Chondrocyte (in vitro differentiated cells): ENCODE data around the gene PTPN2. TPM values are rescaled to one million over a fixed set of nuclear protein-coding genes. Genes with fewer than 3 reads are reported as not detected.

Source experiments
- DNase-seq: peaks from one replicate; pipeline ENCODE4 v3.0.0; 2021; ENCODE audit warnings: mixed read lengths, low spot score
- H3K27ac Mint-ChIP-seq: one replicate; pipeline ENCODE4 v1.8.0; 2021; ENCODE audit warnings: mild to moderate bottlenecking, moderate library complexity, mixed read lengths; ENCODE audit not compliant: unreplicated experiment
- H3K27me3 Mint-ChIP-seq: 2 replicates; pipeline ENCODE4 v1.8.0; 2021; ENCODE audit warnings: low read depth, mixed read lengths
- H3K36me3 Mint-ChIP-seq: 2 replicates; pipeline ENCODE4 v1.8.0; 2021; ENCODE audit warnings: low read depth, mixed read lengths
- H3K4me1 Mint-ChIP-seq: 2 replicates; pipeline ENCODE4 v1.8.0; 2021; ENCODE audit warnings: low read depth, mild to moderate bottlenecking, mixed read lengths
- H3K4me3 Mint-ChIP-seq: one replicate; pipeline ENCODE4 v1.8.0; 2021; ENCODE audit warnings: mild to moderate bottlenecking, moderate library complexity, mixed read lengths; ENCODE audit not compliant: unreplicated experiment
- H3K9me3 Mint-ChIP-seq: 2 replicates; pipeline ENCODE4 v1.8.0; 2021; ENCODE audit warnings: low read depth, mixed read lengths
- CTCF ChIP-seq: fragments of 200-600 bp; sonication (generic); IDR thresholded peaks from 2 replicates; pipeline ENCODE4 v1.5.0; 2021; ENCODE audit warnings: antibody characterized with exemption, mild to moderate bottlenecking, moderate library complexity
- total RNA-seq: library from RNA; stranded (reverse); gene quantifications from 3 replicates; pipeline ENCODE4 v1.2.1, GENCODE V29; 2021

The PTPN2 gene
- total RNA-seq, 1 donor from 2014 or later: 22.2 TPM

GRCh38 chr18:12742453-12742852, 141.6 kb downstream of the PTPN2 start:
- Mint-ChIP-seq H3K36me3 (no peaks in the 10 kb centered on the region), H3K27ac (peak overlapping the region; percentile 45), H3K4me1 (peaks cover 7% of the 10 kb centered on the region), H3K27me3 (no peaks in the 10 kb centered on the region), H3K4me3 (no peak overlapping the region), H3K9me3 (no peaks in the 10 kb centered on the region)
- TF ChIP-seq CTCF: no peak
- DNase-seq: no peak

Other genes with a start within 250 kb of the PTPN2 start
- gene SPIRE1, start 226.1 kb downstream of the PTPN2 start, total RNA-seq: 38.3 to 65.8 TPM (median 57.8 TPM) in 3 replicates
- gene CEP76, start 181.5 kb downstream of the PTPN2 start, total RNA-seq: 5.2 to 6.8 TPM (median 5.8 TPM) in 3 replicates
- 44.4 to 48.8 TPM (median 48.7 TPM) in 3 replicates for gene PSMG2, start 181.2 kb downstream of the PTPN2 start, total RNA-seq
- 34.1 to 37.5 TPM (median 36.3 TPM) in 3 replicates for gene SEH1L, start 63.8 kb upstream of the PTPN2 start, total RNA-seq
- 14.7 to 22.9 TPM (median 16.8 TPM) in 3 replicates for gene CEP192, start 107.1 kb upstream of the PTPN2 start, total RNA-seq